Endothelial cell of hepatic sinusoid (primary cell): ENCODE results near the gene MFSD12.
"Not testable (repeated sequence)": the region's sequence is repeated elsewhere in the genome, so short reads cannot be mapped to it uniquely, and the experiment has no call there.

Source experiments
- in situ Hi-C: cut with HindIII; loops from 2 replicates; pipeline ENCODE4 v1.10.0; 2017; ENCODE audit warnings: low sequenced_read_pairs

The MFSD12 gene

DNA sequence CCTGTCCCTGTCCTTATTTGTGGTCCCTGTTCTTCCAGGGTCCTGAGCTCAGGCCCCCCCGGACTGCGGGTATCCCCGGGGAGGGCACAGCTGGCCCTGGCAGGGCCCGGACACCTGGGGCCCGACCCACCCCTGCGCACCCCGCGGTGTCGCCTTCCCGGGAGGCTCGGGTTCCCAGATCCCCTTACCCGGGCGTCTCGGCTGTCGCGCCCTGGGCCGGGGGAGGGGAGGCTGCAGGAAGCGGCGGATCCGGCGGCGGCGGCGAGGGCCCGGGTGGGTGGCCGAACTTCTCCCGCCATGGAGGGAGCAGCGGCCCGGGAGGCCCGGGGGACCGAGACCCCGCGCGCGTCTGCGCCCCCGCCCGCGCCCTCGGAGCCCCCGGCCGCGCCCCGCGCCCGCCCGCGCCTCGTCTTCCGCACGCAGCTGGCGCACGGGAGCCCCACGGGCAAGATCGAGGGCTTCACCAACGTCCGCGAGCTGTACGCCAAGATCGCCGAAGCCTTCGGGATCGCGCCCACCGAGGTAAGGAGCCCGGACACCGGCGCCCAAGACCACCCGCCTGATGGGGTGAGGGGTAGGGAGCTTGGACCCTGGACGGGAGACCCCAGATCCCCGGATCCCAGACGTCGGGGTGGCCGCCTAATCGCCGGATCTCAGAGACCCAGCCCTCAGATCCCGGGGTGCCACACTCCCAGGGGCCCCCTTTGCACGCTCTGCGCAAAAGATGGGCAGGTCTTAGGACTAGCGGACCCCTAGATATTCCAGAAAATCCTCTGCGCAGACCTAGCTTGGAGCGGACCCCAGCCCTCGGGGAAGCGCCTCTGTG lies 28.1 kb upstream of the MFSD12 start, which contains the start of gene GIPC3:
GIPC3 (plus strand) TSS at position 178 of the 826 bp plus-strand sequence; CDS start at position 298, 120 bp downstream.
- in situ Hi-C loops = no loop called here

DNA sequence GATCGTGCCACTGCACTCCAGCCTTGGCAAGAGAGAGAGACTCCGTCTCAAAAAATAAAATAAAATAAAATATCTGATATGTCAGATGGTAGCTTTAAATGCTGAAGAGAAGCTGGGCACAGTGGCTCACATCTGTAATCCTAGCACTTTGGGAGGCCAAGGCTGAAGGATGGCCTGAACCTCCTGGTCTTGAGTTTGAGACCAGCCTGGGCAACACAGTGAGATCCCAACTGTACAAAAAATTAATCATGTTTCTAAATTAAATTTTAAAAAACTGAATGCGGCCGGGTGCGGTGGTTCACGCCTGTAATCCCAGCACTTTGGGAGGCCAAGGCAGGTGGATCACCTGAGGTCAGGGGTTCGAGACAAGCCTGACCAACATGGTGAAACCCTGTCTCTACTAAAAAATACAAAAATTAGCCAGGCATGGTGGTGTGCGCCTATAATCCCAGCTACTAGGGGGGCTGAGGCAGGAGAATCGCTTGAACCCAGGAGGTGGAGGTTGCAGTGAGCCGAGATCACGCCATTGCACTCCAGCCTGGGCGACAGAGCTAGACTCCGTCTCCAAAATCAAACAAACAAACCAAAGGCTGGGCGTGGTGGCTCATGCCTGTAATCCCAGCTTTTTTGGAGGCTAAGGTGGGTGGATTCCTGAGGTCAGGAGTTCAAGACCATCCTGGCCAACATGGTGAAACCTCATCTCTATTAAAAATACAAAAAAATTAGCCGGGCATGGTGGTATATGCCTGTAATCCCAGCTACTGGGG lies 26.8 kb upstream of the MFSD12 start:
- in situ Hi-C loops = not testable (repeated sequence)

DNA sequence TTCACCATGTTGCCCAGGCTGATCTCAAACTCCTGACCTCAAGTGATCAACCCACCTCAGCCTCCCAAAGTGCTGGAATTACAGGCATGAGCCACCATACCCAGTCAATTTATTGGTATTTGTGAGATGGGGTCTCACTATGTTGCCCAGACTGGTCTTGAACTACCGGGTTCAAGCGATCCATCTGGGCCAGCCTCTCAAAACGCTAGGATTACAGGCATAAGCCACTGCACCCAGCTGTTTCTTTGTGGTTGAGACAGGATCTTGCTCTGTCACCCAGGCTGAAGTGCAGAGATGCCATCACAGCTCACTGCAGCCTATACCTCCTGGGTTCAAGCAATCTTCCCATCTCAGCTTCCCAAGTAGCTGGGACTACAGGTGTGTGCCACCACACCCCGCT lies 24.4 kb upstream of the MFSD12 start:
- in situ Hi-C loops = not testable (repeated sequence)

DNA sequence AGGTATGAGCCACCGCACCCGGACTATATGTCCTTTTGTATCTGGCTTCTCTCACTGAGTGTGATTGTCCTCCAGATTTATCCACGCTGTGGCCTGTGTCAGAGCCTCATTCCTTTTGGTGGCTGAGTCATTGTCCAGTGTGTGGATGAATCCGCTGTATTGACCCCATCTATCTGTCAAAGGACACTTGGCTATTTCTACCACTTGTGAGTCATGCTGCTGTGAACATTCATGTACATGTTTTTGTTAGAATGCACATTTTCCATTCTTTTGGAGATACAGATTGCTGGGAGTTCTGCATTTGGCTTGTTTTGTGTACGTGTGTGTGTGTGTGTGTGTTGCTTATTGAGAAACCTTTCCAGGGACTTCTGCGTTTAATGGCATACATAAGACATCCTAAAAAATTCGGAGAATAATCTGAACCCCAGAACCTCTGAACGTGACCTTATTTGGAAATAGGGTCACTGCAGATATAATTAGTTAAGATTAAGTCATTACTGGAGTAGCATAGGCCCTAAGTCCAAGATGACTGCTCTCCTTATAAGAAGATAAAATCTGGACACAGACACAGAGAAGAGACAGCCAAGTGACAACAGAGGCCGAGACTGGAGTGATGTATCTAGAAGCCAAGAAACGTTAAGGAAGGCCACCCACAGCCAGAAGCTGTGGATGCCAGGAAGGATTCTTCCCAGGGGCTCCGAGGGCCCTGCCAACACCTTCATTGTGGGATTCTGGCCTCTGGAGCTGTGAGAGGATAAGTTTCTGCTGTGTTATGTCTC lies 23.0 kb upstream of the MFSD12 start:
- in situ Hi-C loops = no loop called here

DNA sequence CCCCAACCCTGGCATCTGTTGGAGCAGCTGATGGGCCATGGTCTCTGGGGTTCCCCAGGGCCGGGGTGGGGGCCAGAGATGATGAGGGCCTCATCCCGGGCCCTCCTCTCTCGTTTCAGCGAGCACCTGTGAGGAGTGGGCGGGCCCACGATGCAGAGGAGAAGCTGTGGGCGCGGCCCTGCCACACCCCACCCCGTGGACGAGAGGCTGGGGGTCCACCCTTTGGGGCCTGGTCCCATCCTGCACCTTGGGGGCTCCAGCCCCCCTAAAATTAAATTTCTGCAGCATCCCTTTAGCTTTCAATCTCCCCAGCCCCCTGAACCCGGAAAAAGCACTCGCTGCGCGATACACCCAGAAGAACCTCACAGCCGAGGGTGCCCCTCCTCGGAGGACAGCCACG lies 21.0 kb upstream of the MFSD12 start:
- in situ Hi-C loops = loop anchor here (5.0 kb wide), 3 partner anchors 41 to 74 kb away; partner anchors contain the start of gene TEKTIP1

DNA sequence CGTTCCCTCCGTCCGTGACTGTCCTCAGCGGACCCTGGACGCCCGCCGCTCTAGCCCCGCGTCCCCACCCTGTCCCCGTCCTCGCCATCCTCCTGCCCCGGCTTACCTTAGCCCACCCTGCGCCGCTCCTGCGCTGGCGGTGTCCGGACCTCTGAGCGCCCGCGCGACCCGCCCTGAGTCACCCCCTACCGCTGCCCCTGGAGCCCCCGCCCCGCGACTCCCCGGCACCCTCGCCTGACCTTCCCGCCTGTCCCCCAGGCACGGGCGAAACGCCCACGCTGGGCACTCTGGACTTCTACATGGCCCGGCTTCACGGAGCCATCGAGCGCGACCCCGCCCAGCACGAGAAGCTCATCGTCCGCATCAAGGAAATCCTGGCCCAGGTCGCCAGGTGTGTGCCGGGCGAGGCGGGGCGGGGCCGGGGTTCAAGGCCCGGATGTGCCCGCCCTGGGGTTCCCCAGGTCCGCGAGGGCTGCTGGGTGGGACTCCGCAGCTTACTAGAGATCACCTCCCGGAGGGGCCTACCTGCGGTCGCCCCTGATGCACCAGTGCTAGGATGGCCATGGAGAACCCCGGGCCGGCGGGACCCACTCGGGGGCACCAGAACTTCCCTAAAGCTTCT lies 20.4 kb upstream of the MFSD12 start:
- in situ Hi-C loops = loop anchor here (5.0 kb wide), 3 partner anchors 41 to 74 kb away; partner anchors contain the start of gene TEKTIP1

DNA sequence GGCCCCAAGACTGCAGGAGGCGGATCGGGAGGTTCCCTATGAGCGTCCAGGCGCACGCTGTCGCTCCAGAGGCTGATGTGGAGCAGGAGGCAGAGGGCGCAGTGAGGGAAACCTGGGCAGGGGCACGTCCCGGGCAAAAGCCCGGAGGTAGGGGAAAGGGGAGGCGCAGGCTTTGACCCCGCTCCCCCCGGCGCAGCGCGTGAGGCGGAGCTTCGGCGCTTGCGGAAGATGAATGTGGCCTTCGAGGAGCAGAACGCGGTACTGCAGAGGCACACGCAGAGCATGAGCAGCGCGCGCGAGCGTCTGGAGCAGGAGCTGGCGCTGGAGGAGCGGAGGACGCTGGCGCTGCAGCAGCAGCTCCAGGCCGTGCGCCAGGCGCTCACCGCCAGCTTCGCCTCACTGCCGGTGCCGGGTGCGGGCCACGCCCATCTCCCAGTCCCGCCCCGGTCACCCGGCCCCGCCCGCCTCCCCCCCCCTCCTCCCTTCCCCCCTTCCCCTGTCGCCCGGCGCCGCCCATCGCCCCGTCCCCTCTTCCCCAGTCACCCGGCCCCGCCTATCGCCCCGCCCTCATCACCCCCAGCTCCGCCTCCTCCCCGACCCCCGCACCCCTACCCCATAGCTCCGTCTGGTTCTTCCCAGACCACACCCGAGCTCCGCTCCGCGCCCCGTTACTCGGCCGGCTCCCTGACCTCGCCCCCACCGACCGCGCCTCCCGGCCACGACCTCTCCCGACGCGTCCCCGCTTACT lies 19.5 kb upstream of the MFSD12 start:
- in situ Hi-C loops = loop anchor here (5.0 kb wide), 3 partner anchors 40 to 75 kb away; partner anchors contain the start of gene TEKTIP1

DNA sequence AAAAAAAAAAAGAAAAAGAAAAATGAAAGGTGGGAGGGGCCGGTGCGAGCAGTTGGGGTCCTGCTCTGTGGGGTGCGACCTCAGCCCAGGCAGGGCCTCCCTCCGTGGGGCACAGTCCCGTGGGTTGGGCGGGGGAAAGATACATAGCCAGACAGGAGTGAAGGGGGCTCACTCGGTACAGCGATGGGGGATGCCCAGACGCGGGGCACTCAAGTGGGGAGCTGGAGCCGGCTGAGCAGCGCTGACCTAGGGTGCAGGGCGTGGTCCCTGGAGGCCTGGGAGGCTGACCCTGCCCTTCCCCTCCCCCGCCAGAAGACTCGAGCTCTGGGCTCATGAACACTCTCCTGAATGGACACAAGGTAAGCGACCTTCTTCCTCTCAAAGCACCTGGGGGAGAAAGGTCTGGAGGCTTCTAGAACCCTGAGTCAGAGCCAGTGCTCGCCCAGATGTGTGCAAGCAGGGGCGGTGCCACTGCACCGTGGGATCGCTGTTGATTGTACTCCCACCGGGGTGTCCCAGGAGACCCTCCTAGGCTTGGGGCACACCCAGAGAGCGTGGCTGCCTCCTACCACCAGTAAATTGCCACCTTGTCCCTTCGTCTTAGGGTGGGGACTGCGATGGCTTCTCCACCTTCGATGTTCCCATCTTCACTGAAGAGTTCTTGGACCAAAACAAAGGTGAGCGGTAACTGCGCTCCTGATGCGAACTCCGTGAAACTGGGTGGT lies 18.7 kb upstream of the MFSD12 start:
- in situ Hi-C loops = loop anchor here (5.0 kb wide), 3 partner anchors 39 to 76 kb away; partner anchors contain the start of gene TEKTIP1

DNA sequence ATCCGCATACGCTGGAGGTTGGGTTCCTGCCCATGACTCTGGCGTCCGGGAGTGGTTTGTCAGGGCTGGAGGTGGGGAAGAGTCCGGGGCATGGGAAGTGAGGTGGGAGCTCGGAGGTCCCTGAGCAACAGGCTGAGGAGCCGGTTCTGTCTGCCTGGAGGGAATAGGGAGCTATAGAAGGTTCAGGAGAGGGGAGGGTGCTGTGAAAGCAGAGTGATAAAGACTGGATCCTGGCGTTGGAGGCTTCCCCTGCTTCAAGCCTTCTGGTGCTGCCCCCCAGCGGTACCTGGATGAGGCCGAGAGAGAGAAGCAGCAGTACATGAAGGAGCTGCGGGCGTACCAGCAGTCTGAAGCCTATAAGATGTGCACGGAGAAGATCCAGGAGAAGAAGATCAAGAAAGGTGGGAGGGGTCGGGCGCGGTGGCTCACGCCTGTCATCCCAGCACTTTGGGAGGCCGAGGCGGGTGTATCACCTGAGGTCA lies 17.9 kb upstream of the MFSD12 start:
- in situ Hi-C loops = loop anchor here (5.0 kb wide), 3 partner anchors 38 to 77 kb away; partner anchors contain the start of gene TEKTIP1

DNA sequence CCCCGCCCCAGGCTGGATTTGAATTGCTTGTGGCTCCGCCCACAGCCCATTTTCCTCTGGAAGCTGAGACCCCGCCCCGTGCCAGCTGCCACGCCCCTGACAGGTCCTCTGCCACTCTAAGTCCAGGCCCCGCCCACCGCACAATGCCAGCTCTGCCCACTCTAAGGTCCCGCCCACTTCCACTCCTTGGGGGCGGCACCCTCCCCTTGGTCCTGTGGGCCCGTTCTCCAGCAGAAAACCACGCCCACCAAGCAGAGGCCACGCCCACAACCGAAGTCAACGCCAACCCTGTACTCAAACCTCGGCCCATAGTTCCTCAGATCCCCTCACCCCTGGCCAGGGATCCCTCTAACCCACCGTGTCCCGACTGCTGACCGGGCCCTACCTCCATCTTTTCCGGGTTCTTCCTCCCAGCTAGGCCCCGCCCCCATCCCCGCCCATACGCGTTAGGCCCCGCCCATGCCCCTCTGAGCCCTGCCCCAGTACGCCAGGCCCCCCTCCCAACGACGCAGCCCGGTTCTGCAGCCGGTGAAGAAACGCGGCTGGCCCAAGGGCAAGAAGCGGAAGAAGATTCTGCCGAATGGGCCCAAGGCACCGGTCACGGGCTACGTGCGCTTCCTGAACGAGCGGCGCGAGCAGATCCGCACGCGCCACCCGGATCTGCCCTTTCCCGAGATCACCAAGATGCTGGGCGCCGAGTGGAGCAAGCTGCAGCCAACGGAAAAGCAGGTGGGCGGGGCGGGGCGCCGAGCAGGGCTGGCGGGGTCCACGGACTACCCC lies 16.7 kb upstream of the MFSD12 start:
- in situ Hi-C loops = no loop called here

DNA sequence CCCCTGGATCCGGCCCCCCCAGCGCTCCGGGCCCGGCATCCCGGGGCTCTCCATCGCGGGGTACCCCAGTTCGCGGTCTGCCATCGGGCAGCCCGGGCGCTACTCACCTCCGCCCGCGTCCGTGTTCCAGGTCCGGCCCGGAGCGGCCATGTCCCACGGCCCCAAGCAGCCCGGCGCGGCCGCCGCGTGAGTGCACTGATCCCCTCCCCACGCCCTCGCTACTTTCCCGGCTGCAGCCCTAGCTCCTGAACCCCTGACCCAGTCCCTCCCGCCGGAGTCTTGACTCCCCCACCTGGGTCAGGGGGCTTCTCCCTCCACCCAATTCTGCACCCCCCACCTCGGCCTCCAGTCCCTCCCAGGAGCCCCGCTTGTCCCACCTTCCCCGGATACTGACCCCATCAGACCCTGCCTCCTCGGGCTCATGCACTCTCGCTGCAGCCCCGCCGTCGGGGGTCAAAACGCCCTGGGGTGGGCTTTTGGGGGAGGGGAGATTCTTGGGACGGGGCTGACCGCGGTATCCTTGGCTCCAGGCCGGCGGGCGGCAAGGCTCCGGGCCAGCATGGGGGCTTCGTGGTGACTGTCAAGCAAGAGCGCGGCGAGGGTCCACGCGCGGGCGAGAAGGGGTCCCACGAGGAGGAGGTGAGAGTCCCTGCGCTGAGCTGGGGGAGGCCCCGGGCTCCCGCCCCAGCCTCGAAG lies 15.9 kb upstream of the MFSD12 start:
- in situ Hi-C loops = no loop called here

DNA sequence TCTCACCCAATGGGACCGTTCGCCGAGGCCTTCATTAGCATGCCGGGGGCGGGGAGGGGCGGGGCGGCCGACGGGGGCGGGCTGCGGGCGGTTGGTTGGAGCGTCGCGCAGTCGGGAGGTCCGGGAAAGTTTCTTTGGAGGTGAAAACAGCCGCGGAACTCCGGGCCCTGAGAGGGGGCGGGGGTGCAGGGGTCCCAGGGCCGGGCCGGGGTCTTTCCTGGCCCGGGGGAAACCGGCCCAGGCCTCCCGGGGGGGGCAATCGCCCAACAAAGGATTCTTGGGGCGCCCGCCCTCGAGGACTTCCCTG lies 15.4 kb upstream of the MFSD12 start, which contains the start of gene HMG20B:
HMG20B (plus strand) TSS at position 90 of the 307 bp plus-strand sequence. CDS start 366 bp downstream, outside the sequence.
- in situ Hi-C loops = no loop called here

DNA sequence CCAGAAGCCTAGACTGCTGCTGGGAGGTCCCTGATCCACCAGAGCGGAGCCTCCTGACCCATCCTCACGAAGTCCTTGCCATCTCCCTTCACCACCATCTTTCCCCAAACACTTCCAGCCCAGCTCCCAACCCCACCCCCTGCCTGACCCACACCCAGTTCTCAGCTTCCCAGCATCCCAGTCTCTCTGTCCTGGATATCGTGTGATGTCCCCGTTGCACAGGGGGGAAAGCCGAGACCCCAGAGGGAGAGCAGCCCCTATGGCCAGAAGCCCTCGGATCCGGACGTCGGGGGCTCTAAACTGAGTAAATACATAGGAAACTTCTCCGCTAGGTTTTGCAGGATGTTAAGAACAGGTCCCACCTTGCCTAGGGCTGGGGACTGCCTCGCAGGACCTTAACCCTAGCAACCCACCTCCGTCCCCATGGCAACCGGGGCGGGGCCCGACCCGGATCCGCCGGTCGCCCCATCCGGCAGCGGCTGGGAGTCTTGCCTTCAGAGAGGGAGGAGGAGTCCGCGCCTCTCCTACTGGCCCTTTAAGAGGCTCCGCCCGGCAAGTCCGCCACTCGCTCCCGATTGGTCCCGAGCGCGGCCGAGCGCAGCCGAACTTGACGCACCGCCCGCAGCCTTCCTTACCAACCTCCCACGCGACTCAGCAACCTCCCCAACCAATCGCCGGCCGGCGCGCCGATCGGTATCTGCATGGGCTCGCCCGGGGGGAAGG lies 14.9 kb upstream of the MFSD12 start:
- in situ Hi-C loops = no loop called here

DNA sequence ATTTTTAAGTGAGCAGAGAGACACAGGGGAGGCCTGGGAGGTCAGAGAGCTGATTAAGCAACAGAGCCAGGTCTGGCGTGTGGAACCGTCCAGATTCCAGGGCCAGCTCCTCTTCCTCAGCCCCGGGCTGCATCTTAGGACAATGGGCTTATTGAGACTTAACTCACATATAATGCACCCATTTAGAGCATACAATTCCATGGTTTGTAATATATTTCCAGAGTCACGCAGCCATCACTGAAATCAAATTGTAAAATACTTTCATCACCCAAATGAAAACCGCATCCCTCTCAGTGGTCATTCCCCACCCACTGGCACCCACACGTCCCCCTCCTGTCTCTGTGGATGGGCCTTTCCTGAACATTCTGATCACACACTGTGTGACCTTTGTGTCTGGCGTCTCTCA lies 13.2 kb upstream of the MFSD12 start:
- in situ Hi-C loops = no loop called here

DNA sequence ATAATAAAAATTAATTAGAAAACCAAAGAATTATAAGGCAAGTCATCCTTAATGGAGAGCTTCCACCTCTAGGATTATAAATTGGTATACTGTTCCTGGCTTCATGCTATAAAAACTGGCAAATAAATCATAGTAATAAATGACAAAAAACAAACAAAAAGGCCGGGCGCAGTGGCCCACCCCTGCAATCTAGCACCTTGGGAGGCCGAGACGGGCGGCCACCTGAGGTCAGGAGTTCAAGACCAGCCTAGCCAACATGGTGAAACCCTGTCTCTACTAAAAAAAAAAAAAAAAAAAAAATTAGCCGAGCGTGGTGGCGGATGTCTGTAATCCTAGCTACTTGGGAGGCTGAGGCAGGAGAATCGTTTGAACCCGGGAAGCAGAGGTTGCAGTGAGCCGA lies 12.7 kb upstream of the MFSD12 start:
- in situ Hi-C loops = not testable (repeated sequence)

DNA sequence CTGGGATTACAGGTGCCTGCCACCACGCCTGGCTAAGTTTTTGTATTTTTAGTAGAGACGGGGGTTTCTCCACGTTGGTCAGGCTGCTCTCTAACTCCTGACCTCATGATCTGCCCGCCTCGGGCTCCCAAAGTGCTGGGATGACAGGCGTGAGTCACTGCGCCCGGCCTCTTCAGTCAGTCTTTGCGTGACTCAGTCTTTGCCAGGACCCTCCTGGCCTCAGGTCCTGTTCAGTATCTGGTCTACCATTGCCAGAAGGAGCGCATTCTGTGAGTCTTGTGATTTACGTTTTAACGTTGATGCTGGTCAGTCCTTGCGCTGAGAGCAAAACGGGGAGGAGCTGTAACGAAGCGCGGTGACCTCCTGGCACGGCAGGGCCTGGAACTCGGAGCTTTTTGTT lies 7.8 kb upstream of the MFSD12 start:
- in situ Hi-C loops = loop anchor here (10.0 kb wide), 1 partner anchor 260 kb away; no protein-coding TSS in a partner anchor
